Transverse colon (tissue), 3 donors: Measurements from ENCODE around the gene HGFAC.

ENCODE experiments used
- POLR2A ChIP-seq: fragments of 450-650 bp; IDR thresholded peaks from one replicate; pipeline ENCODE4 v1.6.1; 2016; ENCODE audit warnings: antibody characterized with exemption, mild to moderate bottlenecking, moderate library complexity
- POLR2AphosphoS5 ChIP-seq, 3 donors: sonication (generic); formaldehyde crosslinking; IDR thresholded peaks; one replicate each; pipeline ENCODE4 v1.6.1; 2016; ENCODE audit warnings: antibody characterized with exemption in 3 of 3

- TF ChIP-seq POLR2A, result no peak
- TF ChIP-seq POLR2AphosphoS5 (IDR thresholded peaks at IDR 0.05), result no peak
Measured at GRCh38 chr4:3440979-3441500, 728 bp upstream of the HGFAC start.
